GM12801 (cell line): ENCODE data around the gene MAP4K2.

Experiments
- CTCF ChIP-seq: IDR thresholded peaks from one replicate; pipeline ENCODE4 v1.5.1; 2011; ENCODE audit warnings: control low read depth; ENCODE audit not compliant: insufficient read length; ENCODE audit errors: extremely low read depth

MAP4K2 gene

GRCh38 chr11:64814712-64815187, 11.7 kb upstream of the MAP4K2 start:
- TF ChIP-seq CTCF: no peak

GRCh38 chr11:64813826-64814225, 10.8 kb upstream of the MAP4K2 start:
- TF ChIP-seq CTCF: no peak

- no peak for TF ChIP-seq CTCF
Observed at GRCh38 chr11:64810891-64811272, 7.9 kb upstream of the MAP4K2 start.

GRCh38 chr11:64810271-64810890, 7.4 kb upstream of the MAP4K2 start, which contains the start of gene MEN1:
MEN1 (minus strand) TSS chr11:64810551; CDS start chr11:64810109, 442 bp downstream.
- TF ChIP-seq CTCF: no peak

- TF ChIP-seq CTCF: no peak
Observed at GRCh38 chr11:64809781-64810241, 6.8 kb upstream of the MAP4K2 start.

GRCh38 chr11:64805481-64805880, 2.5 kb upstream of the MAP4K2 start:
- no peak for TF ChIP-seq CTCF

GRCh38 chr11:64804346-64805210, 1.6 kb upstream of the MAP4K2 start:
- TF ChIP-seq CTCF: no peak
